Ovary (tissue), 3 donors: ENCODE measurements around the gene MED1.
"Not testable (repeated sequence)": the region's sequence is repeated elsewhere in the genome, so short reads cannot be mapped to it uniquely, and the experiment has no call there.

ENCODE experiments used
- CTCF ChIP-seq, 3 donors: fragments of 450-650 bp in 2 of 3; fragments of 200-600 bp in 1 of 3; IDR thresholded peaks; one replicate each; pipeline versions ENCODE4 v1.5.1 to v1.8.0; 2016 to 2022; ENCODE audit warnings: antibody characterized with exemption in 3 of 3, mild to moderate bottlenecking in 1 of 3
- POLR2A ChIP-seq: fragments of 450-650 bp; IDR thresholded peaks from one replicate; pipeline ENCODE4 v1.6.1; 2017; ENCODE audit warnings: antibody characterized with exemption, mild to moderate bottlenecking, moderate library complexity
- donor health status: DM: no; HTN: no; CAD: no.

GRCh38 chr17:39496921-39497320, 45.9 kb upstream of the MED1 start:
- not testable (repeated sequence) for TF ChIP-seq POLR2A; CTCF (IDR thresholded peaks at IDR 0.05)
